Measurements from ENCODE around the gene ALS2CL. TPM values are rescaled to one million over a fixed set of nuclear protein-coding genes. Genes with fewer than 3 reads are reported as not detected.

The ALS2CL gene
- total RNA-seq, 1 experiment from 2014 or later: 4.9 TPM

GRCh38 chr3:46701181-46701939, 7.9 kb upstream of the ALS2CL start, which contains the start of gene TMIE:
Gene TMIE (plus strand): TSS chr3:46701392. CDS start chr3:46701488, 96 bp downstream.
- Mint-ChIP-seq H3K4me3 (peak within 1 kb of the TSS; percentile 39 to 73), H3K9me3 (no peaks in the 10 kb centered on the region), H3K27ac (no peak within 1 kb of the TSS; a peak in 1 of 7 replicates), H3K4me1 (peaks cover 14 to 15% of the 10 kb centered on the region in 2 experiments), H3K36me3 (ENCODE audit: insufficient read depth in 1 of 3, low read depth in 3 of 3) (no peaks in the 10 kb centered on the region), H3K27me3 (ENCODE audit: low read depth) (peaks cover 44% of the 10 kb centered on the region)
- Histone ChIP-seq H3K4ac (ENCODE audit: low read depth, low read length) (no peak within 1 kb of the TSS), H2BK5ac (ENCODE audit: insufficient read length, low read length) (no peak within 1 kb of the TSS), H3K27ac (ENCODE audit: insufficient read length, low read depth, low read length) (no peak within 1 kb of the TSS), H4K20me1 (ENCODE audit: control insufficient read depth, insufficient read depth, insufficient read length) (no peaks in the 10 kb centered on the region), H2BK120ac (ENCODE audit: low read depth, low read length, poor library complexity, severe bottlenecking) (no peak within 1 kb of the TSS), H2BK15ac (ENCODE audit: low read depth, low read length) (no peak within 1 kb of the TSS), H3K9me3 (ENCODE audit: control insufficient read depth, low read depth, low read length) (no peaks in the 10 kb centered on the region), H3T11ph (ENCODE audit: low read length) (no peak within 1 kb of the TSS), H3K23ac (ENCODE audit: insufficient read length, low read depth, low read length) (no peak within 1 kb of the TSS), H3K23me2 (ENCODE audit: insufficient read length, low read depth, low read length, poor library complexity, severe bottlenecking) (peaks cover 5% of the 10 kb centered on the region), H2AK5ac (ENCODE audit: insufficient read length, low read length) (no peak within 1 kb of the TSS), H3K18ac (ENCODE audit: insufficient read length, low read depth, low read length) (no peak within 1 kb of the TSS), H3K14ac (ENCODE audit: insufficient read depth, low read length) (peak within 1 kb of the TSS; percentile 13; the same call in 1 of the 2 replicates), H4K91ac (ENCODE audit: insufficient read length, low read depth, low read length) (no peak within 1 kb of the TSS), H4K8ac (replicated peaks; ENCODE audit: insufficient read length, low read depth, low read length) (no peak within 1 kb of the TSS), H4K5ac (ENCODE audit: insufficient read length, low read depth, low read length) (no peak within 1 kb of the TSS), H3K56ac (ENCODE audit: insufficient read length, low read depth, low read length) (no peak within 1 kb of the TSS), H3K79me2 (ENCODE audit: insufficient read depth, low read length) (no peaks in the 10 kb centered on the region), H3K79me1 (ENCODE audit: insufficient read depth, low read depth, low read length, poor library complexity, severe bottlenecking) (no peaks in the 10 kb centered on the region), H3K27me3 (ENCODE audit: insufficient read depth, low read length) (peaks cover 6% of the 10 kb centered on the region; the same call in 1 of the 2 replicates), H3K9ac (ENCODE audit: extremely low read depth, insufficient read length, low read length) (no peak within 1 kb of the TSS), H2BK20ac (ENCODE audit: low read depth, low read length, poor library complexity, severe bottlenecking) (no peak within 1 kb of the TSS), H2BK12ac (ENCODE audit: insufficient read length, low read depth, low read length) (no peak within 1 kb of the TSS), H3K4me1 (ENCODE audit: insufficient read depth, low read length) (no peaks in the 10 kb centered on the region), H3K4me2 (ENCODE audit: insufficient read depth, insufficient read length, low read length) (peak within 1 kb of the TSS; percentile 24), H2AFZ (ENCODE audit: low read length) (no peak within 1 kb of the TSS)
- WGBS (ENCODE audit: extremely low coverage, insufficient read length, low lambda C conversion rate): no CpG with 5 or more reads among the region's 51 CpGs
- no peak for TF ChIP-seq CTCF (conservative IDR thresholded peaks at IDR 0.05)
- DNase-seq: no peak
